Panc1 (cell line): ENCODE results near the gene C16orf86. TPM values are rescaled to one million over a fixed set of nuclear protein-coding genes. Genes with fewer than 3 reads are reported as not detected.

Source experiments
- ATAC-seq: fragments of 200-7000 bp; cut with Tn5 transposase; 2 replicates; pipeline ENCODE4 v1.9.1; 2020; ENCODE audit warnings: mild to moderate bottlenecking, moderate library complexity
- BruUV-seq: library from RNA; stranded (reverse); fragments of 400-500 nt; replicated peaks from 2 replicates; lab custom pipeline; 2021; lab: Mats Ljungman, UMichigan
- CTCF ChIA-PET: fragments of 300-600 bp; sonication (Branson Sonifier 250); formaldehyde crosslinking; loops from one replicate; lab custom pipeline; 2022; ENCODE audit warnings: antibody characterized with exemption; lab: Charles Lee
- POLR2A ChIA-PET: fragments of 300-600 bp; sonication (Branson Sonifier 250); formaldehyde crosslinking; loops from one replicate; lab custom pipeline; 2022; ENCODE audit warnings: antibody characterized with exemption; lab: Charles Lee
- DNase-seq: peaks from one replicate; pipeline ENCODE4 v3.0.0-alpha.2; 2010; ENCODE audit warnings: low read depth, low spot score
- H3K27ac ChIP-seq: 2 replicates; pipeline ENCODE4 v1.5.1; 2011; ENCODE audit warnings: mild to moderate bottlenecking, low read length, inconsistent platforms
- H3K27me3 ChIP-seq: fragments of 200-500 bp; sonication (Bioruptor generic); 2 replicates; pipeline ENCODE4 v1.6.0; 2014; ENCODE audit warnings: low read length, inconsistent platforms; ENCODE audit not compliant: control insufficient read depth, insufficient read depth
- H3K36me3 ChIP-seq: fragments of 200-500 bp; sonication (Bioruptor generic); 2 replicates; pipeline ENCODE4 v1.5.1; 2014; ENCODE audit warnings: inconsistent platforms, mild to moderate bottlenecking, low read length, moderate library complexity; ENCODE audit not compliant: control insufficient read depth, insufficient read depth
- H3K4me1 ChIP-seq: 2 replicates; pipeline ENCODE4 v1.5.1; 2011; ENCODE audit warnings: inconsistent platforms, mild to moderate bottlenecking, low read length, moderate library complexity; ENCODE audit not compliant: control insufficient read depth, insufficient read depth
- H3K4me3 ChIP-seq, 2 experiments: 2 replicates each; pipeline ENCODE4 v1.5.1; 2011 to 2012; ENCODE audit warnings: low read depth in 2 of 2, low read length in 2 of 2, mild to moderate bottlenecking in 2 of 2, inconsistent platforms in 1 of 2, moderate library complexity in 1 of 2
- H3K9me3 ChIP-seq: fragments of 200-500 bp; sonication (Bioruptor generic); 2 replicates; pipeline ENCODE4 v1.5.1; 2014; ENCODE audit warnings: low read depth, mild to moderate bottlenecking, inconsistent platforms, low read length, moderate library complexity; ENCODE audit not compliant: control insufficient read depth, insufficient read depth
- CTCF ChIP-seq: fragments of 450-650 bp; IDR thresholded peaks from 2 replicates; pipeline ENCODE4 v1.5.1; 2017; ENCODE audit warnings: mild to moderate bottlenecking
- POLR2AphosphoS5 ChIP-seq: IDR thresholded peaks from 2 replicates; pipeline ENCODE4 v1.6.1; 2012; ENCODE audit warnings: mild to moderate bottlenecking, low read depth, low read length, moderate library complexity
- SIN3A ChIP-seq: IDR thresholded peaks from 2 replicates; pipeline ENCODE4 v1.6.1; 2012; ENCODE audit warnings: low read depth, mild to moderate bottlenecking, low read length, moderate library complexity, borderline replicate concordance; ENCODE audit not compliant: insufficient read depth
- TCF7L2 ChIP-seq: IDR thresholded peaks from 2 replicates; pipeline ENCODE4 v1.6.1; 2011; ENCODE audit warnings: mild to moderate bottlenecking, low read depth, low read length, inconsistent platforms
- in situ Hi-C: cut with HindIII; loops from 2 replicates; pipeline ENCODE4 v1.10.0; 2016; ENCODE audit warnings: low sequenced_read_pairs, low pct_unique_long_range_greater_than_20kb
- intact Hi-C: fragments of 100-400 bp; cut with micrococcal nuclease; formaldehyde crosslinking; loops from one replicate; pipeline ENCODE4 v1.10.0; 2022; ENCODE audit not compliant: unreplicated experiment
- total RNA-seq: library from RNA; stranded (reverse); gene quantifications from one replicate; pipeline ENCODE4 v1.2.1, GENCODE V29; 2021; ENCODE audit not compliant: unreplicated experiment
- TF ChIP-seq, protein P1 (sequence below), 2 experiments: IDR thresholded peaks; 2 replicates each; pipeline ENCODE4 v1.6.1; 2011 to 2012; ENCODE audit warnings: low read depth in 2 of 2, control low read depth in 1 of 2, low read length in 1 of 2, mild to moderate bottlenecking in 1 of 2, moderate library complexity in 1 of 2; ENCODE audit not compliant: insufficient read depth in 1 of 2

The C16orf86 gene
- total RNA-seq, 1 experiment from 2014 or later, result 0.80 TPM

DNA sequence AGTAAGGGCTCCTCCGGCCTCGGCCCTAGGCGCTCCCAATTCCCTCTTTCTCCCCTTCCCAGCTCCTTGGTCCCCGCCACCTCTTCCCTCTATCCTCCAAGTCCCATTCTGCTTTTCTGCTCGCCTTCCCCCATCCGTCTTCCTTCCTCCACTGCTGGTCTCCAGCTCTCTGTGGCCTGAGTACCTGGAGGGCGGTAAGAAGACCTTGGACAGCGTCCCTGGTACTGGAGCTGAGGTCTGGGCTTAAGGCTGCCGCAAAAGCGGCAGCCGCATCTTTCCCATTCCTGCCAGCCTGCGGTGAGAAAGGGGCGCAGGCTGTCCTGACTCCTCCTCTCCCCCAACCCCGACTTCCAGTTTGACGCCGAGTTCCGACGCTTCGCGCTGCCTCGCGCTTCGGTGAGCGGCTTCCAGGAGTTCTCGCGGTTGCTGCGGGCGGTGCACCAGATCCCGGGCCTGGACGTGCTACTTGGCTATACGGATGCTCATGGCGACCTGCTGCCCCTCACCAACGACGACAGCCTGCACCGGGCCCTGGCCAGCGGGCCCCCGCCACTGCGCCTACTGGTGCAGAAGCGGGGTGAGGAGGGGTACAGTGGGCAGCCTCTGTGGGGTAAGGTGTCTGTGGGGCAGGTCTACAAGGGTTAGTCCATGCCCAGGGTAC, 5.4 kb upstream of the C16orf86 start:
- POLR2A ChIA-PET, result no interaction called here
- no peak for DNase-seq
- peaks cover 3% of the 10 kb centered on the region; the same call in 1 of the 2 replicates for H3K4me1 ChIP-seq
- CTCF ChIA-PET, result no interaction called here
- intact Hi-C loops (no loop called here), in situ Hi-C loops (no loop called here)
- H3K36me3 ChIP-seq, result peaks cover 2% of the 10 kb centered on the region; the same call in 1 of the 2 replicates
- peak overlapping the region; percentile 57; the same call in 1 of the 2 replicates for H3K27ac ChIP-seq
- no TSS peak for BruUV-seq
- no peak for TF ChIP-seq POLR2AphosphoS5
- TF ChIP-seq, protein P1, sequence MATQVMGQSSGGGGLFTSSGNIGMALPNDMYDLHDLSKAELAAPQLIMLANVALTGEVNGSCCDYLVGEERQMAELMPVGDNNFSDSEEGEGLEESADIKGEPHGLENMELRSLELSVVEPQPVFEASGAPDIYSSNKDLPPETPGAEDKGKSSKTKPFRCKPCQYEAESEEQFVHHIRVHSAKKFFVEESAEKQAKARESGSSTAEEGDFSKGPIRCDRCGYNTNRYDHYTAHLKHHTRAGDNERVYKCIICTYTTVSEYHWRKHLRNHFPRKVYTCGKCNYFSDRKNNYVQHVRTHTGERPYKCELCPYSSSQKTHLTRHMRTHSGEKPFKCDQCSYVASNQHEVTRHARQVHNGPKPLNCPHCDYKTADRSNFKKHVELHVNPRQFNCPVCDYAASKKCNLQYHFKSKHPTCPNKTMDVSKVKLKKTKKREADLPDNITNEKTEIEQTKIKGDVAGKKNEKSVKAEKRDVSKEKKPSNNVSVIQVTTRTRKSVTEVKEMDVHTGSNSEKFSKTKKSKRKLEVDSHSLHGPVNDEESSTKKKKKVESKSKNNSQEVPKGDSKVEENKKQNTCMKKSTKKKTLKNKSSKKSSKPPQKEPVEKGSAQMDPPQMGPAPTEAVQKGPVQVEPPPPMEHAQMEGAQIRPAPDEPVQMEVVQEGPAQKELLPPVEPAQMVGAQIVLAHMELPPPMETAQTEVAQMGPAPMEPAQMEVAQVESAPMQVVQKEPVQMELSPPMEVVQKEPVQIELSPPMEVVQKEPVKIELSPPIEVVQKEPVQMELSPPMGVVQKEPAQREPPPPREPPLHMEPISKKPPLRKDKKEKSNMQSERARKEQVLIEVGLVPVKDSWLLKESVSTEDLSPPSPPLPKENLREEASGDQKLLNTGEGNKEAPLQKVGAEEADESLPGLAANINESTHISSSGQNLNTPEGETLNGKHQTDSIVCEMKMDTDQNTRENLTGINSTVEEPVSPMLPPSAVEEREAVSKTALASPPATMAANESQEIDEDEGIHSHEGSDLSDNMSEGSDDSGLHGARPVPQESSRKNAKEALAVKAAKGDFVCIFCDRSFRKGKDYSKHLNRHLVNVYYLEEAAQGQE (IDR thresholded peaks at IDR 0.05; ENCODE audit: insufficient read depth in 1 of 2, low read depth in 2 of 2, low read length in 1 of 2), result peak; percentile 82 to 84
- H3K9me3 ChIP-seq, result no peaks in the 10 kb centered on the region
- peak; percentile 7 for ATAC-seq
- peak overlapping the region; percentile 54 to 86 for H3K4me3 ChIP-seq
- H3K27me3 ChIP-seq, result no peaks in the 10 kb centered on the region

- ATAC-seq (no peak), DNase-seq (no peak)
- no peak overlapping the region for H3K4me3 ChIP-seq
- CTCF ChIA-PET, result no interaction called here
- no peaks in the 10 kb centered on the region for H3K27me3 ChIP-seq
- H3K36me3 ChIP-seq, result peaks cover 2% of the 10 kb centered on the region; the same call in 1 of the 2 replicates
- H3K27ac ChIP-seq, result no peak overlapping the region
- TF ChIP-seq, protein P1 (IDR thresholded peaks at IDR 0.05; ENCODE audit: insufficient read depth in 1 of 2, low read depth in 2 of 2, low read length in 1 of 2), result no peak
- TF ChIP-seq TCF7L2 (no peak), CTCF (no peak), POLR2AphosphoS5 (no peak), SIN3A (no peak)
- no TSS peak for BruUV-seq
- H3K9me3 ChIP-seq, result no peaks in the 10 kb centered on the region
- POLR2A ChIA-PET, result interaction anchor here (0.5 kb wide), 1 partner anchor 176 kb away, joined by 9 read pairs; no protein-coding TSS in a partner anchor
- peaks cover 6% of the 10 kb centered on the region; the same call in 1 of the 2 replicates for H3K4me1 ChIP-seq
- intact Hi-C loops (no loop called here), in situ Hi-C loops (no loop called here)
Observed at GRCh38 chr16:67661886-67662652, 4.5 kb upstream of the C16orf86 start.
